ENCODE data around the gene GAS6.

Gene GAS6

GRCh38 chr13:113907635-113908617, 44.0 kb upstream of the GAS6 start:
- Histone ChIP-seq H3K79me2 (ENCODE audit: insufficient read depth, low read length) (no peaks in the 10 kb centered on the region), H4K20me1 (ENCODE audit: low read depth, low read length) (no peaks in the 10 kb centered on the region), H3K4me2 (ENCODE audit: low read depth, low read length, poor library complexity, severe bottlenecking) (no peak overlapping the region), H3K27ac (ENCODE audit: low read depth, low read length) (no peak overlapping the region), H3F3A (ENCODE audit: insufficient read depth) (no peaks in the 10 kb centered on the region), H3K9ac (ENCODE audit: low read length) (no peak overlapping the region), H2AFZ (ENCODE audit: low read depth, low read length, severe bottlenecking) (no peak overlapping the region), H3K9me3 (ENCODE audit: insufficient read depth, low read length) (no peaks in the 10 kb centered on the region), H3K4me3 (ENCODE audit: insufficient read depth, low read length, poor library complexity, severe bottlenecking) (no peak overlapping the region), H3K9me2 (replicated peaks; ENCODE audit: insufficient read depth, low read length) (no peaks in the 10 kb centered on the region), H3K36me3 (ENCODE audit: low read length) (no peaks in the 10 kb centered on the region), H3K27me3 (ENCODE audit: low read length) (no peaks in the 10 kb centered on the region)
- TF ChIP-seq EZH2phosphoT487 (conservative IDR thresholded peaks at IDR 0.05; ENCODE audit: low read length) (no peak), CTCF (IDR thresholded peaks at IDR 0.05; ENCODE audit: insufficient read depth, low read length, poor library complexity, severe bottlenecking) (no peak)

GRCh38 chr13:113906571-113906970, 42.7 kb upstream of the GAS6 start:
- TF ChIP-seq CTCF (IDR thresholded peaks at IDR 0.05; ENCODE audit: insufficient read depth, low read length, poor library complexity, severe bottlenecking) (no peak), EZH2phosphoT487 (conservative IDR thresholded peaks at IDR 0.05; ENCODE audit: low read length) (no peak)
- no peak overlapping the region for H3K27ac ChIP-seq (ENCODE audit: low read depth, low read length)

GRCh38 chr13:113905942-113906341, 42.1 kb upstream of the GAS6 start:
- H3K27ac ChIP-seq (ENCODE audit: low read depth, low read length), result no peak overlapping the region
- H3F3A ChIP-seq (ENCODE audit: insufficient read depth), result no peaks in the 10 kb centered on the region

More at GRCh38 chr13:113906571-113906970, 42.7 kb upstream of the GAS6 start:
- Histone ChIP-seq H3K9ac (ENCODE audit: low read length) (no peak overlapping the region), H3K4me3 (ENCODE audit: insufficient read depth, low read length, poor library complexity, severe bottlenecking) (no peak overlapping the region), H3K9me3 (ENCODE audit: insufficient read depth, low read length) (no peaks in the 10 kb centered on the region), H3K27me3 (ENCODE audit: low read length) (no peaks in the 10 kb centered on the region), H3K79me2 (ENCODE audit: insufficient read depth, low read length) (no peaks in the 10 kb centered on the region), H2AFZ (ENCODE audit: low read depth, low read length, severe bottlenecking) (no peak overlapping the region), H3K9me2 (replicated peaks; ENCODE audit: insufficient read depth, low read length) (no peaks in the 10 kb centered on the region), H3F3A (ENCODE audit: insufficient read depth) (no peaks in the 10 kb centered on the region), H3K36me3 (ENCODE audit: low read length) (no peaks in the 10 kb centered on the region), H3K4me2 (ENCODE audit: low read depth, low read length, poor library complexity, severe bottlenecking) (no peak overlapping the region), H4K20me1 (ENCODE audit: low read depth, low read length) (no peaks in the 10 kb centered on the region)

More at GRCh38 chr13:113905942-113906341, 42.1 kb upstream of the GAS6 start:
- H3K9me3 ChIP-seq (ENCODE audit: insufficient read depth, low read length), result no peaks in the 10 kb centered on the region
- no peak for TF ChIP-seq CTCF (IDR thresholded peaks at IDR 0.05; ENCODE audit: insufficient read depth, low read length, poor library complexity, severe bottlenecking)
- no peak for TF ChIP-seq EZH2phosphoT487 (conservative IDR thresholded peaks at IDR 0.05; ENCODE audit: low read length)
- H3K79me2 ChIP-seq (ENCODE audit: insufficient read depth, low read length), result no peaks in the 10 kb centered on the region
- H3K9ac ChIP-seq (ENCODE audit: low read length), result no peak overlapping the region
- no peak overlapping the region for H2AFZ ChIP-seq (ENCODE audit: low read depth, low read length, severe bottlenecking)
- no peaks in the 10 kb centered on the region for H3K27me3 ChIP-seq (ENCODE audit: low read length)
- H3K36me3 ChIP-seq (ENCODE audit: low read length), result no peaks in the 10 kb centered on the region
- no peak overlapping the region for H3K4me3 ChIP-seq (ENCODE audit: insufficient read depth, low read length, poor library complexity, severe bottlenecking)
- H3K4me2 ChIP-seq (ENCODE audit: low read depth, low read length, poor library complexity, severe bottlenecking), result no peak overlapping the region
- no peaks in the 10 kb centered on the region for H4K20me1 ChIP-seq (ENCODE audit: low read depth, low read length)
- H3K9me2 ChIP-seq (replicated peaks; ENCODE audit: insufficient read depth, low read length), result no peaks in the 10 kb centered on the region

Data from SU-DHL-6 (cell line).